Nucleus accumbens (tissue), 56 donors: ENCODE results near the gene LTF.
"Not testable (repeated sequence)": the region's sequence is repeated elsewhere in the genome, so short reads cannot be mapped to it uniquely, and the experiment has no call there.

Source experiments
- DNase-seq, 56 donors: peaks; one replicate each; lab custom pipeline; 2025; lab: John Stamatoyannopoulos, UW

The LTF gene

DNA sequence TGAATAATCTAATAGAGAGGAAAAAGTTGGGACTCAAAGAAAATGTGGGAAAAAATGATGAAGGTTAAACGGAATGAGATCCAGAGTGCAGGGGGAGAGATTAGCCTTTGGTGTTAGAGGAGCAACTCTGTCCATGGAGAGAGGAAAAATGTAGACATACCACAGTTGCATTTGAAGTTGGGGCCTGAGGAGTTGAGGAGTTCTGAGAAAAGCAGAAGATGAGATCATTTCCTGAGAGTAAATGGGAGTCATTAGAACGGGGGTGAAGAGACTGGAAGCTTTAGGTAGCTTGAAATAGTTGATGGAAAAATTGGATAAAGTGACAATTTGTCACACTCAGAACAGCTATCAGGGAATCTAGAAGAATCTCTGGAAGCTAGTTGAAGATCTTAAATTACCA is 65.1 kb downstream of the LTF start:
- DNase-seq = no peak

DNA sequence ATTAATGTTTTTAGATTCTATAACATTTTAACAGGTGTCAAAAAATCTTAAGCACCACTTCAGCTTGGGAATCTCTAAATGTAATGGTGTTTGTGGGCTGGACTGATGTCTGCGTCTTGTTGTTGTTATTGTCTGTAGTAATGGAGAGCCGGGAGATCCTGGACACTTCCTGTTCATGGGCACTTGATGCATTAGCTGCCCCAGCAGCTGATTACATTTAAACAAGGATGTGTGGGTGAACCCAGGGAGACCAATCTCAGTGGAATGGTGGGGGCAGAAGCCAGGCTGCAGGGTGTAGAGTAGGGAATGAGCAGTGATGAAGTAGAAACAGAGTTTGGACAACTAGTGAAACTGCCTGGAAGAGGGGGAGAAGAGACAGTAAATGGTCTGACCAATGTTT is 65.6 kb downstream of the LTF start:
- DNase-seq = no peak

DNA sequence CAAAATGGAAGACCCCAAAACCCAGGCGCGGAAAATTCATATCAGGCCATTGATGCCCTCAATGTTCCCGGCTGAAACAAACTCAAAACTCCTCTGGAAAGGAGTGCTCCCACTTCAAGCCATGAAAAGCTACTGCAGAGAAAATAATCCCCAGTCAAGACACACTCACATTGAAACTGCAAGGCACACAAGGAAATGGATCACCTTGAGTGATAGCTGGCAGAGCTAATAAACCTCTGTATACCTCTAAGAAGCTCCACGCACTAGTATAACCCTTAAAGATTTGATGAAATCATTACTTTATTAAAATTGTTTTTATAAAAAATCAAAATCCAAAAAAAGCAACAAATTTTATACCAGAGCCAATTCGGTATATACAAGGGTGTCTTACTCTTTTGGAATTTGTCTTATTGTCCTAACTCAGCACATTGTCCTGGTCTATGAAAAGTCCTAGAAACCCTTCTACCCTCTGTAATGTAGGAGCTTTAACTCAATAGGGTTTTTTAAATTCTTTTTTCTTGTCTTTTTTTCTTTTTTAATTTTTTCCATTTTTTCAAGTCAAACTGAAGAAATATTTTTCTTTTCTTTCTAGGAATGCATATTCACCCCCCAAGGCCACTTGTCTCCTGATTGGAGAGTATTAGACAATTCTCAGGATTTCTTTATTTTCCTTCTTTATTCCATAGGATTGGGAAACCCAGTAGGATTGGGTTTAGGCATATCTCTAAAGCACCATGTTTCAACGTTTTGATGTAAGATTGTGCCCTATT is 66.3 kb downstream of the LTF start:
- DNase-seq = no peak

DNA sequence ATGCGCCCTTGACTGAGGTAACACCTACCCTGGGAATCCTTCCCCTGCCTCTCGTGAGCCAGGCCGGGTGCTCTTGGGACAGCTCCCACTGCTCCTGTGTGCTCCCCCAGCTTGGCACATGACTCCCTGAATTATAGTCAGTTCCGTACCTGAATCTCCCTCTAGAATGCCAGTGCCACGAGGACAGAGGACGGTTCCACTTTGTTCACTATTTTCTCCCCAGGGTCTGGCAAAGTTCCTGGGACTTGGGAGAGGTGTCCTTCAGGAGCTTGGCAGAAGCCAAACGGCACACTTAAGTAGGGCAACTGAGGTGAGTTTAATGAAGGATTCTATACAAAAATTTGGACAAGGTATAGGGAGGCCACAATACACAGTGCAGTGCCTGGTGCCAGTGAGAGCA is 67.6 kb downstream of the LTF start:
- DNase-seq = no peak

DNA sequence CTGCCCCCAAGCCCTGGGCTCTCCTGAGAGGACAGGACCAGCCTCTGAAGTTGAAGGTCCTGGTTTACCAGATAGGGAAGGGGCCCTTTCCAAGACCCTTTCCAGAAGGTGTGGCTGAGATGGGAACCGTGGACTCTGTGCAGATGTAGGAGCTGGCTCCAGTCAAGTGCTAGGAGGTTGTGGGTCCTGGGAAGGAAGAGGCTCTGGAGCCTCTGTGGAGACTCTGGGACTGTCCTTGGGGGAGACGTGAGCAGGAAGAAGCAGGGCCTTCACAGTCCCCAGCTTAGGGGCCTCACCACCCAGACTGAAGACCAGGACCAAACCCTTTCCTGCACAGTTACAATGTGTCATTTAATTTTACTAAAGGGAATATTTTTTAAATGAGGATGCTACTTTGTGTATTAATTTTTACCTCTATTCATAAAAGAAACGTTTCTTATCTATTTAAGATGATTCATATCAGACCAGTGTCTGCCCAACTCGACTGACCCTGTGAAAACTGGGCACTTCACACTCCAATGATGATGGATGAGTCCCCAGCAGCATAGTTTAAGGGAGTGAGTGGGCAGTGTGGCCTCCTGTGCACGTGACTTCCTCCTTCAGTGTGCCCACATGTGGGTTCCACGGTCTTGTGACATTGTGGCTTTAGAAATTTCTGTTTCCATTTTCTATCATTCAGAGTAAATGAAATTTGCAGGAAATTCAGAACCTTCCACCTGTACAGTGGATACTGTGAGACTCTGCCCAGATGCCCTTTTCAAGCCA is 68.8 kb downstream of the LTF start:
- no peak for DNase-seq

DNA sequence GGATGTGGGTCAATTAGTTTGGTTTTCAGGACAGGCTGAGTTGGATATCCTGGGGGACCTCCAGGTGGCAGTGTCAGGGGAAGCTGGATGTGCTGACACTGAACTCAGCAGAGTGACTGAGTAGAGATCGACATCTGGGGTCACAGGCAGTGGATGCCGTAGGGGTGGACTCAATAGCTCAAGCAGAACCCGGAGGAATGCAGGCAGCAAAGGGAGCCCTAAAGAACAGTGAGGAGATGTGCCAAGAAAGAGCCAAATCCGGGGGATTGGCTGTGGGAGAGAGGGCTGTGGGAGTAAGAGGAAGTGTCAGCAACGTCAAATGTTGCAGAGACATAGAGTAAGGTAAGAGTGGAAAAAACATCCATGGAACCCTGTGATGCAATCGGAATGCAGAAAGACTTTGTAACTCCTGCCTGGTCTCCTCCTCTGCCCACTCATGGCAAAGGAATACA is 69.5 kb downstream of the LTF start:
- DNase-seq = no peak

DNA sequence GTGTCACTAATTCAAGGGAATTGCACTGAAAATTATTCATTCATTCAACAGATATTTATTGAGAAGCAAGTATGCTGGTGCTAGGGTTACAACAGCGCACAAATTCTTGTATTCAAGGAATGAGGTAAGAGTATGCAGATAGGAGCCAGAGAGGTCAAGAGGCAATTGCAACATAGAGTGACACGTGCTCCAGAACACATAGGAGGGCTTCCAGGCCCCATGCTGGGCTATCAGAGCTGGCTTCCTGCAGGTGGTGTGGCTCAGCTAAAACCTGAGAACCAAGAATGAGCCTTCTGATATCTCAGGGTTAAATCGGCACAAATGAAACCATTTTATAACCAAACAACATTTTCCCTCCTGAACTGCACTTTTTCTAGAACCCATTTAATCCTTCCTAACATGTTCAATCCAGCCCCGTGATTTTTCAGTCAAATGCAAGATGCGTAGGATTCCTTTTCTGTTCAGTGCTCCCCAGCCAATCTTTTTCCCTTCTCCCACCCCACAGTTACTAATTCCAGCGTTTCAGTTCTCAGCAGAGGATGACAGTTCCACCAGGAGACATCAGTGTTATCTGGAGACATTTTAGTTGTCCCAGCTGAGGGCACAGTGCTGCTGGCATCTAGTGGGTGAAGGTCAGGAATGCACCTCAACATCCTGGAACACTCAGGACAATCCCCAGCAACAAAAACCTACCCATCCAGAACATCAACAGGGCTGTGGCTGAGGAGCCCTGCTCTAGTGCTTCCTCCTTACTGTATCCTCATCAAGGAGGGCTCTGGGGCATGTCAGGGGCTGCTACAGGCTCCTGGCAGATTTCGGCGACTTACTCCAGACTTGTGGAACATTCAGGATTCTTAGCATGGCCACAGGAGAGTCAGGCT is 70.9 kb downstream of the LTF start:
- DNase-seq = peak in 11 of 56 donors; percentile 15 to 79 (median 31)

DNA sequence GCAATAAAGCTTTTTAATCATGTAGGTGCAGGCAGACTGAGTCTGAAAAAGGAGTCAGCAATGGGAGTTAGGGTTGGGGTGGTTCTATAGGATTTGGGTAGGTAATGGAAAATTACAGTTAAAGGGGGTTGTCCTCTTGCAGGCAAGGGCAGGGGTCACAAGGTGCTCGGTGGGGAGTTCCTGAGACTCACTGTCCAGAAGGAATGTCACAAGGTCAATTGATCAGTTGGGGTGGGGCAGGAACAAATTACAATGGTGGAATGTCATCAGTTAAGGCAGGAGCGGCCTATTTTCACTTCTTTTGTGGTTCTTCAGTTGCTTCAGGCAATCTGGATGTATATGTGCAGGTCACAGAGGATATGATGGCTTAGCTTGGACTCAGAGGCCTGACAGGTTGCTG is 71.7 kb downstream of the LTF start:
- DNase-seq = no peak

DNA sequence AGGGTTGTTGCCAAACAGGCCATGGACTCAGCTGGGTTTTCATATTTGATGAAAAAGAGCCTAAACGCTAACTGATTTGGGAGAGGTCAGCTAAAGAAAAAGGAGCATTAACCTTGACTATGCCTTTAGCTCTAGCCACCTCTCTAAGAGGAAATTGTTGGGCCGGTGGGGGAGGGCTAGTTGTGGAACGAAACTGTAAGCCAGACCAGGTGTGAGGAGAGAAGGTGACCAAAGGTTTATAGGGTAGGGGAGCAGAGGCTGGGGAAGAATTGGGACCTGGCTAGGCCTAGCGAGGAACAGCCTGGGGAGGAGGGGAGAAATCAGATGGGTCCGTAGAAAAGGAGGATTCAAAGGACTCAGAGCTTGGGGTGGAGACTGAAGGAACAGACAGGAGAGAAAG is 73.2 kb downstream of the LTF start:
- not testable (repeated sequence) for DNase-seq

DNA sequence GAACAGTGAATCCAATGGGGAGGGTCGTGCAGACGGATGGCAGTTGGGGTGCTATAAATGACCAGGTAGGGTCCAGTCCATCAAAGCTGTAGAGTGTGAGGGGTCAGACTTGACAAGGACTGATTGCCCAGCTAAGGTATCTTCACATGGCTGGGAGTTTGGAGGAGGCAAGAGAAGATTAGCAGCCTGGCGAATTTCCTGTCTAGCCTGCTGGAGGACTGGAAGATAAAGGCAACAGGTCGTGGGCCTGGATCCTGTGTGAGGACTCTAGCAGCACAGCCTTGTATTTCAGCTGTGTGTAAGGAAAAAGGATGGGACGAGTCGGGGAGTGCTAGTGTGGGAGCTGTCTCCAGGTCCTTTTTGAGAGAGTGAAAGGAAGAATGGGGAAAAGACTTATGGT is 75.4 kb downstream of the LTF start:
- DNase-seq = no peak

DNA sequence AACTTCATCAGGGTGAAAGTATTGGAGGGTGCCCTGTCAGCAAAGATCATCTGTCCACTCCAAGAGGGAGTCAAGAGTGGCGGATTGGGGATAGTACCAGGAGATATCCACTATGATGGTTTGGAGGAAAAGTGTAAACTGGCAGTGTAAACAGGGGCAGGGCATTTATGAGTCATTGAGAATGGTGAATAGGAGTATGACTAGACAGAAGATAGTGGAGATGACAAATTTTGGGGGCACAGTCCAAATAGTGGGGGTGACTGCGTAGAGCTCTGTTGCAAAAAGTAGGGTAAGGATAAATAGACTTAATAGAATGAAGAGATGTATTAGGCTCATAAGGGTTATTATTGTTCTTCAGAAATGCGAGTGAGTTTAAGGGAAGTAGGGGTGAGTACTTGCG is 75.9 kb downstream of the LTF start:
- not testable (repeated sequence) for DNase-seq

DNA sequence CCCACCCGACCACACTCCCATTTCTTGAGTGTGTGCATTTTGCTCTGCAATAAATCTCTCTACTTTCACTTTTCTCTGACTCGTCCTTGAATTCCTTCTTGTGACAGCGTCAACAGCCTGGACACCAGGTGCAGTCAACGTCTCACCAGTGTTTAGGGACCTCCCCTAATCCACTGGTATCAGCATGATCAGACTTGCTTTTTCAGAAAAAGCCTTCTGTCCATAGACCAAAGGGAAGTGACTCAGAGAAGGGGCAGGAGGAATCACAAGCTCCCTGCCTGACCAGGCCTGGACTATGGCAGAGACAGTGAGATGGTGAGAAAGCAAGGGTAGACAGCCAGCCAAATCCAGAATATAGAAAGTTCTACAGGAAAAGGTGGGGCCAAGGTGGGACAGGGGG is 78.5 kb downstream of the LTF start:
- DNase-seq = peak in 1 of 56 donors; percentile 9
